Myocyte (in vitro differentiated cells): ENCODE measurements around the gene SRL. TPM values are rescaled to one million over a fixed set of nuclear protein-coding genes. Genes with fewer than 3 reads are reported as not detected.
"Not testable (repeated sequence)": the region's sequence is repeated elsewhere in the genome, so short reads cannot be mapped to it uniquely, and the experiment has no call there.

Experiments used
- DNase-seq: peaks from one replicate; pipeline ENCODE4 v3.0.0-alpha.2; 2012; ENCODE audit warnings: low read depth
- total RNA-seq: library from RNA; depleted of rRNA; stranded (reverse); fragments of >200 nt; gene quantifications from 2 replicates; pipeline ENCODE4 v1.2.3, GENCODE V29; 2014

The SRL gene
- total RNA-seq, 1 donor from 2014 or later = 2.7 TPM

- no peak for DNase-seq
Measured at GRCh38 chr16:4261557-4262172, 19.8 kb upstream of the SRL start.

- no peak for DNase-seq
Measured at GRCh38 chr16:4260360-4260759, 18.5 kb upstream of the SRL start.

GRCh38 chr16:4257646-4258556 is 16.0 kb upstream of the SRL start:
- DNase-seq = peak; percentile 90

- DNase-seq = peak; percentile 99
Measured at GRCh38 chr16:4253394-4254150, 11.7 kb upstream of the SRL start.

- DNase-seq = not testable (repeated sequence)
Measured at GRCh38 chr16:4253012-4253393, 11.1 kb upstream of the SRL start.

GRCh38 chr16:4249530-4250308 is 7.8 kb upstream of the SRL start:
- DNase-seq = no peak

- peak; percentile 41 for DNase-seq
Measured at GRCh38 chr16:4247460-4247784, 5.5 kb upstream of the SRL start.

- no peak for DNase-seq
Measured at GRCh38 chr16:4246777-4247459, 5.0 kb upstream of the SRL start.

- DNase-seq = no peak
Measured at GRCh38 chr16:4245077-4245791, 3.4 kb upstream of the SRL start.

GRCh38 chr16:4244254-4245076 is 2.6 kb upstream of the SRL start:
- DNase-seq = peak; percentile 64

GRCh38 chr16:4241258-4241927 is 487 bp downstream of the SRL start:
- no peak for DNase-seq

- DNase-seq = peak; percentile 57
Measured at GRCh38 chr16:4240624-4241023, 1.3 kb downstream of the SRL start.

GRCh38 chr16:4239682-4240175 is 2.2 kb downstream of the SRL start:
- DNase-seq = no peak

GRCh38 chr16:4239020-4239419 is 2.9 kb downstream of the SRL start:
- DNase-seq = no peak

GRCh38 chr16:4233431-4233830 is 8.4 kb downstream of the SRL start:
- DNase-seq = peak; percentile 79

- peak; percentile 88 for DNase-seq
Measured at GRCh38 chr16:4232541-4233386, 9.1 kb downstream of the SRL start.

GRCh38 chr16:4231886-4232285 is 10.0 kb downstream of the SRL start:
- DNase-seq = no peak
